ENCODE data around the gene NEMP1.

- no peak for TF ChIP-seq POLR2A (IDR thresholded peaks at IDR 0.05)
- no peak for TF ChIP-seq POLR2AphosphoS5 (IDR thresholded peaks at IDR 0.05; ENCODE audit: insufficient read depth in 1 of 2, low read depth in 1 of 2)
Measured at GRCh38 chr12:57012600-57013465, 65.8 kb downstream of the NEMP1 start.

Measured in vagina (tissue), 2 donors.